HEK293 (cell line): Measurements from ENCODE around the gene DVL1.

Experiments
- CTCF ChIA-PET: fragments of 350-600 bp; formaldehyde crosslinking; extraction: SDS; loops from one replicate; lab custom pipeline; 2021; ENCODE audit warnings: antibody characterized with exemption; lab: Yijun Ruan, JAX
- POLR2A ChIA-PET: fragments of 300-600 bp; formaldehyde crosslinking; extraction: SDS; loops from one replicate; lab custom pipeline; 2020; ENCODE audit warnings: antibody characterized with exemption, inconsistent platforms; lab: Yijun Ruan, JAX
- H3K27ac ChIP-seq: fragments of 200-500 bp; sonication (Bioruptor generic); 2 replicates; pipeline ENCODE4 v1.5.1; 2014; ENCODE audit warnings: low read depth, low read length, control low read depth, inconsistent platforms; ENCODE audit errors: extremely low read depth
- H3K36me3 ChIP-seq, 2 experiments: fragments of 200-500 bp in 1 of 2; sonication (Bioruptor generic) in 1 of 2; 1 replicate in 1 of 2; 2 replicates in 1 of 2; pipeline ENCODE4 v1.5.1; 2014 to 2017; ENCODE audit warnings: inconsistent platforms in 2 of 2, low read length in 2 of 2; ENCODE audit not compliant: control insufficient read depth in 2 of 2, insufficient read depth in 1 of 2
- H3K4me1 ChIP-seq: fragments of 200-500 bp; sonication (Bioruptor generic); 2 replicates; pipeline ENCODE4 v1.5.1; 2014; ENCODE audit warnings: mild to moderate bottlenecking, low read length, inconsistent platforms; ENCODE audit not compliant: control insufficient read depth, insufficient read depth
- H3K4me3 ChIP-seq: 2 replicates; pipeline ENCODE4 v1.5.1; 2011; ENCODE audit warnings: low read depth, mild to moderate bottlenecking, control low read depth, low read length, moderate library complexity
- H3K9me3 ChIP-seq: fragments of 200-500 bp; sonication (Bioruptor generic); 2 replicates; pipeline ENCODE4 v1.5.1; 2014; ENCODE audit warnings: low read depth, low read length, inconsistent platforms; ENCODE audit not compliant: control insufficient read depth, insufficient read depth
- ATF2 ChIP-seq: fragments of 450-650 bp; formaldehyde crosslinking; IDR thresholded peaks from 2 replicates; pipeline ENCODE4 v1.5.1; 2016; ENCODE audit warnings: missing biosample characterization, missing genetic modification characterization, low read depth
- CTCF ChIP-seq: fragments of 450-650 bp; formaldehyde crosslinking; IDR thresholded peaks from 2 replicates; pipeline ENCODE4 v1.5.1; 2016; ENCODE audit warnings: missing biosample characterization, missing genetic modification characterization
- KLF17 ChIP-seq: fragments of 450-650 bp; formaldehyde crosslinking; IDR thresholded peaks from 2 replicates; pipeline ENCODE4 v1.5.1; 2016; ENCODE audit warnings: missing biosample characterization, missing genetic modification characterization
- KLF8 ChIP-seq: fragments of 450-650 bp; formaldehyde crosslinking; IDR thresholded peaks from 2 replicates; pipeline ENCODE4 v1.5.1; 2016; ENCODE audit warnings: missing biosample characterization, missing genetic modification characterization
- KLF9 ChIP-seq: fragments of 450-650 bp; formaldehyde crosslinking; IDR thresholded peaks from 2 replicates; pipeline ENCODE4 v1.5.1; 2016; ENCODE audit warnings: missing biosample characterization, missing genetic modification characterization, low read depth
- SP2 ChIP-seq: fragments of 450-650 bp; formaldehyde crosslinking; IDR thresholded peaks from 2 replicates; pipeline ENCODE4 v1.5.1; 2016; ENCODE audit warnings: missing biosample characterization, missing genetic modification characterization
- ZBTB20 ChIP-seq: fragments of 450-650 bp; formaldehyde crosslinking; IDR thresholded peaks from 2 replicates; pipeline ENCODE4 v1.5.1; 2016; ENCODE audit warnings: missing biosample characterization, missing genetic modification characterization
- ZBTB26 ChIP-seq: fragments of 450-650 bp; formaldehyde crosslinking; optimal IDR thresholded peaks from 2 replicates; pipeline ENCODE3; 2016; ENCODE audit warnings: missing biosample characterization, mild to moderate bottlenecking, missing genetic modification characterization
- ZBTB44 ChIP-seq: fragments of 450-650 bp; IDR thresholded peaks from 2 replicates; pipeline ENCODE4 v1.5.1; 2018; ENCODE audit warnings: missing biosample characterization, mild to moderate bottlenecking, missing genetic modification characterization
- ZFHX2 ChIP-seq: fragments of 450-650 bp; formaldehyde crosslinking; conservative IDR thresholded peaks from 2 replicates; pipeline ENCODE4 v1.5.1; 2016; ENCODE audit warnings: missing biosample characterization, missing genetic modification characterization
- ZNF214 ChIP-seq: fragments of 450-650 bp; formaldehyde crosslinking; IDR thresholded peaks from 2 replicates; pipeline ENCODE4 v1.5.1; 2017; ENCODE audit warnings: missing biosample characterization, mild to moderate bottlenecking, missing genetic modification characterization, borderline replicate concordance
- ZNF311 ChIP-seq: fragments of 450-650 bp; formaldehyde crosslinking; IDR thresholded peaks from 2 replicates; pipeline ENCODE4 v1.5.1; 2017; ENCODE audit warnings: missing biosample characterization, missing genetic modification characterization, borderline replicate concordance
- ZNF391 ChIP-seq: fragments of 450-650 bp; formaldehyde crosslinking; IDR thresholded peaks from 2 replicates; pipeline ENCODE4 v1.5.1; 2016; ENCODE audit warnings: low read depth, missing biosample characterization, missing genetic modification characterization, borderline replicate concordance
- ZNF488 ChIP-seq: fragments of 450-650 bp; formaldehyde crosslinking; IDR thresholded peaks from 2 replicates; pipeline ENCODE4 v1.5.1; 2016; ENCODE audit warnings: missing biosample characterization, missing genetic modification characterization
- ZNF513 ChIP-seq: fragments of 450-650 bp; IDR thresholded peaks from 2 replicates; pipeline ENCODE4 v1.5.1; 2018; ENCODE audit warnings: missing biosample characterization, missing genetic modification characterization
- ZNF529 ChIP-seq: fragments of 450-650 bp; formaldehyde crosslinking; IDR thresholded peaks from 2 replicates; pipeline ENCODE4 v1.5.1; 2017; ENCODE audit warnings: missing genetic modification characterization, missing biosample characterization; ENCODE audit not compliant: insufficient replicate concordance
- ZNF610 ChIP-seq: fragments of 450-650 bp; formaldehyde crosslinking; IDR thresholded peaks from 2 replicates; pipeline ENCODE4 v1.5.1; 2016; ENCODE audit warnings: missing biosample characterization, missing genetic modification characterization, borderline replicate concordance
- ZNF624 ChIP-seq: fragments of 450-650 bp; formaldehyde crosslinking; IDR thresholded peaks from 2 replicates; pipeline ENCODE4 v1.5.1; 2017; ENCODE audit warnings: missing biosample characterization, missing genetic modification characterization
- ZNF626 ChIP-seq: fragments of 450-650 bp; sonication (Bioruptor Pico); formaldehyde crosslinking; IDR thresholded peaks from 2 replicates; pipeline ENCODE4 v1.5.1; 2018; ENCODE audit warnings: missing biosample characterization, missing genetic modification characterization, inconsistent platforms
- ZNF76 ChIP-seq: fragments of 450-650 bp; formaldehyde crosslinking; IDR thresholded peaks from 2 replicates; pipeline ENCODE4; 2016; ENCODE audit warnings: low read depth, missing biosample characterization, missing genetic modification characterization, borderline replicate concordance
- ZNF785 ChIP-seq: fragments of 450-650 bp; formaldehyde crosslinking; IDR thresholded peaks from 2 replicates; pipeline ENCODE4 v1.5.1; 2016; ENCODE audit warnings: missing biosample characterization, missing genetic modification characterization
- ZNF830 ChIP-seq: fragments of 450-650 bp; IDR thresholded peaks from 2 replicates; pipeline ENCODE4 v1.5.0; 2018; ENCODE audit warnings: missing biosample characterization, missing genetic modification characterization, low read depth, mild to moderate bottlenecking, moderate library complexity
- ZSCAN30 ChIP-seq: fragments of 450-650 bp; IDR thresholded peaks from 2 replicates; pipeline ENCODE4 v1.5.1; 2018; ENCODE audit warnings: missing biosample characterization, mild to moderate bottlenecking, missing genetic modification characterization, moderate library complexity
- TF ChIP-seq, protein P1 (sequence below): fragments of 450-650 bp; formaldehyde crosslinking; IDR thresholded peaks from 2 replicates; pipeline ENCODE4 v1.5.1; 2016; ENCODE audit warnings: missing biosample characterization, missing genetic modification characterization

The DVL1 gene

DNA sequence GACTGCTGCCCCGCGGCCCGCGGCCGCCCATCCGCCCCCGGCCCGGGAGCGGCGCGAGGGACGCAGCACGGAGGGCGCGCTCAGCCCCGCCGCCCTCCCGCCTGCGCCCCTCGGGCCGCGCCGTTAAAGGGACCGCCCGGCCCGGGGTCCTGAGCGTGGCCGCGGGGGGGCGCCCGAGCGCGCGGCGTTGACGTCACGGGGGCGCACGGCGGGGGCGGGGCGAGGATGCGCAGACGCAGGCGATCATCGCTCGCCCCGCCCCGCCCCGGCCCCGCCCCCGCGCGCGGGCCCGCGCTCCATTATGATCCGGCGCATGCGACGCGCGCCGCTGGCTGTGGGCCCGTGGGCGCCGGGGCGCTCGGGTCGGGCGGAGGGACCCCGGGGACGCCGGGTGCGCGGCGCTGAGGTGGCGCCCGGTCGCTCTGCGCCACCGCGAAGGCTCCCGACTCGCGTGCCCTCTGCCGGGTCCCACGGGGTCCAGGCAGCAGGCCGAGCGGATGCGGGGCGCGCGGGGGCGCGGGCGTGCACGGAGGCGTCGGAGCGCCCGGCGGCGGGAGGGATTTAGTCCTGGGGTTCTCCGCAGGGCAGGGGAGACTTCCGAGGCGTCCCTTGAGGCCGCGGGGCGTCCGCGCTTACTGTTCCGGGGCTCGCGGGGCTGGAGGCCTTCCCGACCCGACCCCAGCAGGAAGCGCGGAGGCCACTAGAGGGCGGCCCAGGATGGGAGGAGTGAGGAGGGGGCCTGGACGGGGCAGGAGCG is at the start of gene DVL1:
Gene DVL1 (minus strand): TSS at position 163 of the 757 bp plus-strand sequence. CDS start 353 bp downstream, outside the sequence.
- Histone ChIP-seq H3K9me3 (no peaks in the 10 kb centered on the region), H3K36me3 (peaks cover 0 to 11% of the 10 kb centered on the region in 2 experiments; a peak in 1 of 3 replicates), H3K27ac (peak within 1 kb of the TSS; percentile 96), H3K4me3 (peak within 1 kb of the TSS; percentile 64), H3K4me1 (peaks cover 14% of the 10 kb centered on the region)
- ChIA-PET POLR2A (interaction anchor here (1.5 kb wide), 1 partner anchor 56 kb away, joined by 3 read pairs; no protein-coding TSS in a partner anchor), CTCF (no interaction called here)
- TF ChIP-seq ZNF830 (tag by site-specific recombination) (no peak), ZNF311 (tag by site-specific recombination) (no peak), KLF8 (tag by site-specific recombination) (no peak), ZNF785 (no peak), ZNF214 (no peak), ZBTB26 (tag by site-specific recombination) (peak; percentile 61), KLF17 (tag by site-specific recombination) (no peak), ZNF488 (no peak), ZNF626 (tag by site-specific recombination) (no peak; the same call in 1 of the 2 replicates), ZNF76 (no peak), ZNF513 (tag by site-specific recombination) (no peak; the same call in 1 of the 2 replicates), ZBTB44 (tag by site-specific recombination) (no peak), KLF9 (tag by site-specific recombination) (0 out of 2 replicates have a peak, but pooled peaks have one; percentile 26), ZNF610 (tag by site-specific recombination) (no peak), ZNF391 (no peak), ZFHX2 (tag by site-specific recombination) (peak; percentile 41), CTCF (peak; percentile 55), SP2 (no peak), ZSCAN30 (0 out of 2 replicates have a peak, but pooled peaks have one; percentile 33), ZNF529 (tag by site-specific recombination) (no peak), ZBTB20 (tag by site-specific recombination) (peak; percentile 35; the same call in 1 of the 2 replicates), ZNF624 (tag by site-specific recombination) (no peak), ATF2 (tag by site-specific recombination) (no peak)
- TF ChIP-seq, protein P1, sequence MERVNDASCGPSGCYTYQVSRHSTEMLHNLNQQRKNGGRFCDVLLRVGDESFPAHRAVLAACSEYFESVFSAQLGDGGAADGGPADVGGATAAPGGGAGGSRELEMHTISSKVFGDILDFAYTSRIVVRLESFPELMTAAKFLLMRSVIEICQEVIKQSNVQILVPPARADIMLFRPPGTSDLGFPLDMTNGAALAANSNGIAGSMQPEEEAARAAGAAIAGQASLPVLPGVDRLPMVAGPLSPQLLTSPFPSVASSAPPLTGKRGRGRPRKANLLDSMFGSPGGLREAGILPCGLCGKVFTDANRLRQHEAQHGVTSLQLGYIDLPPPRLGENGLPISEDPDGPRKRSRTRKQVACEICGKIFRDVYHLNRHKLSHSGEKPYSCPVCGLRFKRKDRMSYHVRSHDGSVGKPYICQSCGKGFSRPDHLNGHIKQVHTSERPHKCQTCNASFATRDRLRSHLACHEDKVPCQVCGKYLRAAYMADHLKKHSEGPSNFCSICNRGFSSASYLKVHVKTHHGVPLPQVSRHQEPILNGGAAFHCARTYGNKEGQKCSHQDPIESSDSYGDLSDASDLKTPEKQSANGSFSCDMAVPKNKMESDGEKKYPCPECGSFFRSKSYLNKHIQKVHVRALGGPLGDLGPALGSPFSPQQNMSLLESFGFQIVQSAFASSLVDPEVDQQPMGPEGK (tag by site-specific recombination), result 0 out of 2 replicates have a peak, but pooled peaks have one; percentile 37
